Progenitor cell of endocrine pancreas (in vitro differentiated cells): Measurements from ENCODE around the gene COG1. TPM values are rescaled to one million over a fixed set of nuclear protein-coding genes. Genes with fewer than 3 reads are reported as not detected.

Experiments used
- DNase-seq: peaks from one replicate; pipeline ENCODE4 v3.0.0; 2021; ENCODE audit warnings: low spot score; ENCODE audit not compliant: unreplicated experiment
- H3K27ac Mint-ChIP-seq: 2 replicates; pipeline ENCODE4 v1.8.0; 2021; ENCODE audit warnings: mild to moderate bottlenecking, moderate library complexity, mixed read lengths
- H3K27me3 Mint-ChIP-seq: 2 replicates; pipeline ENCODE4 v1.8.0; 2021; ENCODE audit warnings: mixed read lengths
- H3K36me3 Mint-ChIP-seq: 2 replicates; pipeline ENCODE4 v1.8.0; 2022; ENCODE audit warnings: mixed read lengths; ENCODE audit not compliant: insufficient read depth
- H3K4me1 Mint-ChIP-seq: 2 replicates; pipeline ENCODE4 v1.8.0; 2021; ENCODE audit warnings: low read depth, mixed read lengths
- H3K4me3 Mint-ChIP-seq: 2 replicates; pipeline ENCODE4 v1.8.0; 2021; ENCODE audit warnings: low read depth, mild to moderate bottlenecking, moderate library complexity, mixed read lengths
- H3K9me3 Mint-ChIP-seq: 2 replicates; pipeline ENCODE4 v1.8.0; 2021; ENCODE audit warnings: low read depth, mixed read lengths
- CTCF ChIP-seq: fragments of 200-600 bp; sonication (generic); IDR thresholded peaks from one replicate; pipeline ENCODE4 v1.5.0; 2021; ENCODE audit warnings: antibody characterized with exemption, mild to moderate bottlenecking; ENCODE audit not compliant: unreplicated experiment
- total RNA-seq: library from RNA; stranded (reverse); gene quantifications from 2 replicates; pipeline ENCODE4 v1.2.1, GENCODE V29; 2021

The COG1 gene
- total RNA-seq, 1 donor from 2014 or later: 50.5 TPM

- Mint-ChIP-seq H3K9me3 (no peaks in the 10 kb centered on the region), H3K27ac (no peak overlapping the region), H3K36me3 (no peaks in the 10 kb centered on the region), H3K27me3 (peaks cover 5% of the 10 kb centered on the region), H3K4me3 (no peak overlapping the region), H3K4me1 (peaks cover 17% of the 10 kb centered on the region)
- TF ChIP-seq CTCF: no peak
- no peak for DNase-seq
These were observed 64.7 kb downstream of the COG1 start for GRCh38 chr17:73257516-73257915.

Other genes starting within 250 kb of the COG1 start
- gene SLC39A11, start 100.4 kb upstream of the COG1 start, total RNA-seq: 18.0 and 20.5 TPM in 2 replicates
- 2.6 TPM in 2 replicates for gene SSTR2, start 28.0 kb upstream of the COG1 start, total RNA-seq
- 0.33 TPM in 1 of 2 replicates, not detected in the other for gene CPSF4L, start 68.8 kb downstream of the COG1 start, total RNA-seq
- gene CDC42EP4, start 118.9 kb downstream of the COG1 start, total RNA-seq: 66.0 and 77.9 TPM in 2 replicates